Measurements from ENCODE around the gene KMT2A. TPM values are rescaled to one million over a fixed set of nuclear protein-coding genes. Genes with fewer than 3 reads are reported as not detected.

The KMT2A gene
- total and polyA plus RNA-seq, 10 of the 15 experiments (the other 5 are each of a cell fraction or from before 2014, with no cell fraction given), result 6.1 to 56.9 (median 25.4) TPM

DNA sequence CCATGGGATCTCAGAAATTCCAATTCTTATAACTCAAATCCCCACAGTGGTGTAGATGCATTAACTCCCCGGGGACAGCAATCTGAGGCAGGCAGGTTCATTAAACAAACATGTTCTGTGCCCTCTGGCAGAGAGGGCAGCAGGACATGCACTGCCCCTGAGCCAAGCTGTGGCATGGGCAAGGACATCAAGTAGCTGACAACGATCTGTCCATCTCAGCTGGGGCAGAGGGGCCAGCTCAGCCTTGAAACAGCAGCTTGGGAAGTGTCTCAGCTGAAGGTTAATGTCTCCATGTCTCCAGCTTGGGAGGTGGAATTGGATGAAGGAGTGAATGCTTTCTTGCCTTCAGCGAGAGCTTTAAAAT lies 108.3 kb downstream of the KMT2A start:
- Histone ChIP-seq H2AFZ (ENCODE audit: control insufficient read depth, low read depth, low read length) (no peak overlapping the region), H3K9me3 (replicated peaks; ENCODE audit: control insufficient read depth, insufficient read depth, low read length) (no peaks in the 10 kb centered on the region), H3K4me3 (no peak overlapping the region), H3K9ac (ENCODE audit: control insufficient read depth, insufficient read depth, low read length) (no peak overlapping the region), H3K27ac (ENCODE audit: control insufficient read depth, insufficient read depth) (no peak overlapping the region), H3K4me2 (ENCODE audit: control insufficient read depth, insufficient read depth) (no peak overlapping the region), H3K79me2 (ENCODE audit: control insufficient read depth, insufficient read depth, low read length) (no peaks in the 10 kb centered on the region), H3K4me1 (ENCODE audit: control insufficient read depth, insufficient read depth, low read length) (no peaks in the 10 kb centered on the region), H3K27me3 (replicated peaks in 1 of 2; ENCODE audit: control insufficient read depth in 2 of 2, insufficient read depth in 2 of 2, low read length in 1 of 2) (no peaks in the 10 kb centered on the region), H3K36me3 (ENCODE audit: control insufficient read depth in 2 of 2, insufficient read depth in 2 of 2, low read length in 1 of 2) (no peaks in the 10 kb centered on the region; a peak in 1 of 4 replicates), H4K20me1 (ENCODE audit: control insufficient read depth, insufficient read depth) (no peaks in the 10 kb centered on the region)
- DNase-seq (ENCODE audit: low read depth, low spot score), result no peak
- ChIA-PET SMC1A (ENCODE audit: uncharacterized antibody, unreplicated experiment) (no interaction called here), CTCF (interaction anchor here (0.7 kb wide), 1 partner anchor 8 kb away, joined by 3 read pairs; no protein-coding TSS in a partner anchor), POLR2A (interaction anchor here (0.6 to 1.1 kb wide), 3 partner anchors 15 to 328 kb away, joined by 3 read pairs; no protein-coding TSS in a partner anchor), RAD21 (ENCODE audit: unreplicated experiment) (interaction anchor here (0.5 kb wide), 1 partner anchor 28 kb away, joined by 3 read pairs; the partner anchor contains the start of gene ARCN1)
- intact Hi-C loops (cut with micrococcal nuclease; ENCODE audit: unreplicated experiment), result no loop called here
- 92% methylated on average over 3 of the region's 3 CpGs for WGBS (ENCODE audit: insufficient coverage, insufficient replicate concordance, low lambda C conversion rate, missing lambda C conversion rate)
- no TSS peak for BruUV-seq (replicated peaks)
- no peak for ATAC-seq
- in situ Hi-C loops (cut with MboI), result no loop called here
- TF ChIP-seq RBBP5 (conservative IDR thresholded peaks at IDR 0.05) (no peak), ATF2 (IDR thresholded peaks at IDR 0.05; ENCODE audit: low read length) (no peak), MYB (IDR thresholded peaks at IDR 0.05; ENCODE audit: borderline replicate concordance, low read depth, low read length) (no peak), ZBED1 (IDR thresholded peaks at IDR 0.05; ENCODE audit: borderline replicate concordance) (no peak), NKRF (conservative IDR thresholded peaks at IDR 0.05) (no peak), POLR2A (IDR thresholded peaks at IDR 0.05; ENCODE audit: low read depth, low read length) (no peak), STAT1 (conservative IDR thresholded peaks at IDR 0.05) (no peak), SMAD1 (IDR thresholded peaks at IDR 0.05; ENCODE audit: low read depth, partially characterized antibody) (no peak), BRCA1 (IDR thresholded peaks at IDR 0.05; ENCODE audit: low read depth, low read length) (no peak), ZNF384 (IDR thresholded peaks at IDR 0.05; ENCODE audit: borderline replicate concordance, low read depth, low read length) (no peak), PBX3 (IDR thresholded peaks at IDR 0.05; ENCODE audit: insufficient replicate concordance, low read depth, low read length) (no peak)
- FAIRE-seq, result no peak
